Measurements from ENCODE around the gene CBX8. TPM values are rescaled to one million over a fixed set of nuclear protein-coding genes. Genes with fewer than 3 reads are reported as not detected.

The CBX8 gene
- total RNA-seq, 1 donor from 2014 or later: 8.4 TPM

DNA sequence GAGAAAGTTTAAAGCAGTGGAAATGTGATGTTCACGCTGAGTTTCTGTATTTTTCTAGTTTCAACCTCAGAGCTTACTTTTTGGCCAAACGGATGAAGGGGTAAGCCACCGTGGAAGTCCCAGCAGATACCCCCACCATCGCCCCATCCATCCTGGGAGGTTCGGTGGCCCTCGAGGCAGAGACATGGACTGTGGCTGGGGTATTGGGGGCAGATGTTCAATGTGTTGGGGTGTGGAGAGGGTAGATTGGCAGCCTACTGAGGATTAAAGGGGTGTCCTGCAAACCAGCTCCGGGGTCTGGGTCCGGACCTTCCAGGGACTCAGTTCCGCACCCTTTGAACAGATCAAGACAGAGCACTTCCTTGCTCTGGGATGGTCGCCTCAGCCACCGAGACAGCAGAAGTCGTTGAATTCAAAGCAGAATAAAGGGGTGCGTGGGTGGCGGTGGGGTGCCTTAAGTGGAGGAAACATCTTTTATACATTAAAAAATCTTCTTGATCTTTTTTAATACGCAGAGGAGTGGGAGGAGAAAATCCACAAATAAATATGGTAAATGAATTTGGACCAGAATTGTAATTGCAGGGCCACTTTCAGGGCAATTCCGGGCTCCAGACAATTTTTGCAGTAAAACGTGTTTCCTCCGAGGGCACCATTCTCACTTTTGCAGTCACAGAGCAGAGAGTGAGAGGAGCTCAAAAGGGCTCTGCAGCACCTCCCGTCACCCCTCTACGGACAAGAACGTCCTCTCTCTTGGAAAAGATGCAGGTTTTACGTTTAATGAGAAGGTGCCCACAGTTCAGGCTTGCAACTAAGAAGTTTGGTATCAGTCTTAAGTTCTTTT is 8.2 kb upstream of the CBX8 start:
- no peak for DNase-seq

DNA sequence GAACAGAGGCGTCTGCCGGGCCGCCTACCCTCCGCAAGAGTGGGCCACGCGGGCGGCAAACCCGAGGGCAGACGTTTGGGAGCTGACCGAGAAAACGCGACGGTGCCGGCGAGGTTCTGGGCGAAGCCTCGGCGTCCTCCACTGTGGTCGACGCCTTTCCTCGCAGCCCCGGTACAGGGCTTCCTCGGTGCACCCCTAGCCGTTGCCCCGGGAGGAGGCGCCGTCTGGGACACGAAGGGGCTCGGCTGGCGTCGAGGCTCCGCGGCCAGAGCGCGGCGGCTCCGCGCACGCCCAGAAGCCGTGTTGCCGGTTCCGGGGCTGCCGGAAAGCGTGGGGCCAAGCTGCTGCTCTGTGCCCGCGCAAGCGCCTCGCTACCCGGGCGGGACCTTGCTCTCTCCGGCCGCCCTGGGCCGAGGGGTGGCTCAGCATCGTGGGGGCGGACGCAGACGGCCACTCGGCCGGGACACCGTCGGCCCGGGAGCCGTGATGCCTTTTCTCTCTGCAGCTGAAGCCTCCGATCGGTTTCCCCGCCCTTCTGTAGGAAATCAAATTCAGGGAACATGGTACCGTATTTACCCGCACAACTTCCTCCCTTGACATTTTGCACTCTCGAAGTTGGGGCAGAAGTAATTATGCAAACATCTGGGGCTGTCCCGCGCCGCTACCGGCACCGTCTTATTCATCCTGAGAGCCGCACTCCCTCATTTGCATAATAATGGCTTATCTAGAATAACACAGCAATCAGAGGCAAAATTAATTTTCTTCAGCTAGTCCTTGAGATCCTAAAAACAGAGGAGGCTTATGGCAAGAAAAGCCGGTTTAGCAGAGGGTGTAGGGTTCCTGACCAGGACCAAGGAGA is 7.3 kb upstream of the CBX8 start:
- no peak for DNase-seq

DNA sequence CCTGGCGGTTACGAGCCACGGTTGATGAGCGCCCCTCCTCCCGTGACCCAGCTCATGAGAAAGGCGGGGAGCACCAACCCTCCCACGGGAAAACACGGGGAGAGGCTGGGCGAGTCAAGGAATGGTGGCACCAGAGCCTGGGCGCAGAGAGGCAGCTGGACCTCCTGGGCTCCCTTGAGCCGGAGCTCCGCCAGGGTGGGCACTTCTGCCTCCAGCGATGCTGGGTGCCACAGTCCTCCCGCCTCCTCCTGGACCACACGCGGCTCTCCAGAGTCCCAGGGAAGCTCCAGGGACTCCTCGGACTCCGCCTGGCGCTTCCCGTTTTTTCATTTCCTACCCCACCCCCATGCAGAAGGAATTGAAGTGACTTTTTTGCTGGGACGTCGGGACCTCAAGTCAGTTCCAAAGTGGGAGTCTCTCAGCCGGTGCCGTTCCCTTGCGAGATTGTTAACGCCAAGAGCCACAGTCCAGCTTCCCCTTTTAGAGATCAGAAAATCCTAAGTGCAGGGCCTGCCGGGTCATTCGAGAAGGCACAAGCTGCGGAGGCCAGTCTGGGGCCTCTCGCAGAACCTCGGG is 6.6 kb upstream of the CBX8 start:
- no peak for DNase-seq

DNA sequence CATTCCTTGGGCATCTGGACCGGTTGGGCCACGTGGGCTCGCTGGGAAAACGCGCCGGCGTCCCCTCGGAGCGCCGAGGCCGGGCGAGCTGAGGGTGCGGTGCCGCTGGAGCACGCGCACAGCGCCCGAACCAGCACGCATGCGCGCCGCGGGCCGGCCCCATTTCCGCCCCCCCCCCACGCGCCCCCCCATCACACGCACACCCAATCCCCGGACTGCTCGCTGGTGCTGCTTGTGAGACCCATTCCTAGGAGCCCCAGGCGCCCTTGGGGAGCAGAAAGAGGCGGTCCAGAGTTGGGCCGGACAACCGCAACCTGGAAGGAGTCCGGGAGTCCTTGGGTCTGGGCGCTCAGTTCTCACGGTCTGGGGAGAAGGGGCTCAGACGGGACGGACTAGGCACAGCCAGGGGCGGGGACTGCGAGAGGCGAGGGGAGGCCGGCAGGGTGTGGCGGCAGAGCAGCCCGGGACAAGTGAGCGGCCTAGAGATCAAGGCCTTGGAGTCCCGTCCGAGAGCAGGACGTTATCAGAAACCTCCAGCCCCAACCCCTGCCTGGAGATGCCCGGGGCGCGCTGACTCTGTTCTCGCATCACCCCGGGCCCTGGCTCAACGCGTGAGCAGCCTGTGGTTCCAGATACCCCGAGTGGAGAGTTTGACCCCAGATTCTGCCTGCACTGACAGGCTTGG is 6.0 kb upstream of the CBX8 start:
- no peak for DNase-seq

DNA sequence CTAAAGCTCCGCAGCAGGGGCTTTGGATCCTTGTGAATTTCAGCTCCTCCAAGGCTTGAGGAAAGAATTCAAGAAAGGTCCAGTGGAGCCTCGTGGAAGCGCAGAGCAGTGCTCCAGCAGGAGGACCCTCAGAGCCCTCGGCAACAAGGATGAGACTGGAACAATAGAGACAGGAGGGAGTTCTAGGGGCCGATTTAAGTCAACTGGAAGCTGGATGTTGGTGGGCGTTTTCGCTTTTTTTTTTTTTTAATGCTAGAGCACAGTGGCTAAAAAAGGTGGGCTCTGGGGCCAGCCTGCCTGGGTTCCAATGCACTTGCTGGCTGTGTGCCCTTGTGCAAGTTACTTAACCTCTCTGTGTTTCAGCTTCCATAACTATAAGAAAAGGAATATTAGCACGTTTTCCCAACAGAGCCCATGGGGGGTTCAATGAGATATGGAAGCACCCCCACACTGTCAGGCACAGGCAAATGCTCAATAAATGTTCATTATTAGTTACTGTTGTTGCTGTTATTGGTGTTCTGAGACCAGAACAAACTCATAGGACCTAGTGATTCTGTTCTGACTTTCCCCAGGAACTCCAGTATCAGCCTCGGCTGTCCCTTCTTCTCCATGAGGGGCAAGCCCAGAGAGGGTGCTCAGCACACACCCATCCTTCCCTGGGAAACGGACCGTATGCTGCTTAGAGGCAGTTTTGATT is 5.3 kb upstream of the CBX8 start:
- DNase-seq: no peak

DNA sequence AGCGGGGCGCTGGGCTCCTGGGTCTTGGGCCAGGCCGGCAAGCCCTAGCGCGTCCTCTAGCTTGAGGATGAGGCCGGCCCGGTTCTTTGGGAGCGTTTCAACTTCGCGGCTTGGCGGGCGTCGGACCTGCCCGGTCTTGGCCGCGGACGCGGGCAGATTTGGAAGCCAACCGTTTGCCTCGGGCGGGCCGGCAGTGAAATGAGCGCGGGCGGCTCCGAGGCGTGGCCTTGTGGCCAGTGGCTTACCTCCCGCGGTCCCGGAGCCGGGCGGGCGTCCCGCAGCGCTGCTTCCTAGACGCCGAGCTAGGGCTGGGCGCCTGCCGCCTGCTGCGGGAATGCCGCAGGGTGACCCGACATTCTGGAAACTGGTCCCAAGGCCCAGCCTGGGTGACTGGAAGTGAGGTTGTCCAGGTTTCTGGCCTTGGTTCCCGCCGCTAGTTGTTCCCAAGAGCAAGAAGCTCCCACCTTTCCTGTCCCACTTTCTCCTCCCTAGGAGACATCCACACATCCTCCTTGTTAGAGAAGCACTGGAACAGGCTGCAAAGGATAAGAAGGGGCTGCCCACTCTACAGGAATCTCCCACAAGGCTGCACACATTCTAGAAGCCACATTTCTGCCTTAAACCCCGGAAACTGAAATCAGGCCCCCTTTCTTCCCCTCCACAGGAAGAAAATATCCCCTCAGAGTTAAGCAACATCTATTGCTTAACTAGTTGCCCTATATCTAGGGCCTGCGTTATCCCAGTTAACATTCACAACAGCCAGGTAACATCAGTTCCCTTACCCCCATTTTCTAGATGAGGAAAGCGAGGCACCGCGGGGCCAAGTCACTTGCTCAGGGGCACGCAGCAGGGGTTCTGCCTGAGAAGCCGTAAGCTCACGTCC is 4.5 kb upstream of the CBX8 start:
- no peak for DNase-seq

DNA sequence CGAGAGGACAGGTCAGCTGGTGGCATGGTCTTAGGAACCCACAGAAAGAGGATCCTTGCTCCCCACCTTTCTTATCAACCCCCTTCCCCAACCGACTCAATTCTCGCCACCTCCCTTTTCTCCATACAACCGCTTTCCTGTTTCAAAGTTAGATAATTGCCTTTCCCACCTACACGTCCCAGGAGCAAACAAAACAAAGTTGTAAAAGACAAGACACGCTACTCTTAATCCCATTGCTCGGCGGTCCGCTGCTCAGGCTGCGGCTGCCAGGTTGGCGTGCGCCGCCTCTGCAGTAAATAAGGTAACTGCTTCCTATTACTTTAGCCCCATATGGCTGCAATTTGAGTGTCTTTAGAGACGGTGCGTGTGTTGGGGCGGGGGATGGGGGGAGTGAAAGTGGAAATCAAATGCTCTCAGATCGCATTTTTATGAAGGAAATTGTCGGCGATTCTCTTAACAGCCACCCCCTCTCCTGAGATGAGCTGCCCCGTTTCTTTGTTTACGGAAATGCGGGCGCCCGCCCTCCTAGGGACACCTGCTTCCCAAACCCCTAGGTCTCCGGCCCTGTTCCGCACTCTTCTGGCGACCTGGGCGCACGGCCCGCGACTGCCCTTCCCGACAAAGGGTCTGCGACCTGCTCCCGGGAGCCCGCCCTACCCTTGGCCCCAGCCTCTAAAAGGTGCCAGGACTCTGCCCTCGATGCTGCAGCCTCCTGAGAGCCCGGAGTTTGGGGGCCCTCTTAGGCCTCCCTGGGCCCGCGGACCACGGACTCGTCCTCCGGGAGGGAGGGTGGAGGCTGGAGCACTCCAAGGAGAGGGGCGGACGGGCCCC is 3.7 kb upstream of the CBX8 start:
- DNase-seq: no peak

DNA sequence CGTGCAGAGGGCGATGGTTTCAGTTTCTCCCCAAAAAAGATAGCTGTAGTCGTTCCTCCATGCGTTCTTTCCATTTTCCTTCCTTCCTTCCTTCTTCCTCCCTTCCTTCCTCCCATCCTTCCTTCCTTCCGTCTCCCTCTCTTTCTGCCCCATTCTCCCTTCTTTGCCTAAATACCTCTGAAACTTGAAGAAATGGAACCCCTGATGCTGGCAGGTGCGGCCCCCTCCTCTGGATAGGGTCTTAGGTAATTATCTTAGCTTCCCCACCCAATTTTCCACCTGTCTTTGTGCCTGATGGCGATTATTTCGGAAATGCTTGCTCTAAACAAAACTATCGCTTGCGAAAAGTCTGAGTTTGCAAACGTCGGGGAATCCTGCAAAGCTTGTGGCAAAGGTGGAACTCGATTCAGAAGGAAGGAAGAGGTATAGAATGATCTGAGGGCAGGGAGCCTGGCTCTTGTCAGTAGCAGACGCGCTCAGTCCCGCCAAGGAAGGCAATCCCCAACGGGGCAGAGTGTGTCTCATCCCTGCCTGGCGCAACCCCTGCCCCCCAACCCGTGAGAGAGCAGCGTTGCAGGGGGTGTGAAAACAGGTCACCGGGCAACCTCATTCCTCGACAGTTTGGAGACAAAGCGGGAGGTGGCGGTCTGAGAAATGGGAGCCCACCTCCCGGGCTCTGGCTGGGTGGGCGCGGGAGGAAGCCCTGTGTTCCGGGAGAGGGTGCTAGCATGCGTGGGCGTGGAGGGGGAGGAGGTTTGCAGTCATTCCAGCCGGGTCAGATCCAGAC is 2.9 kb upstream of the CBX8 start:
- DNase-seq: no peak

DNA sequence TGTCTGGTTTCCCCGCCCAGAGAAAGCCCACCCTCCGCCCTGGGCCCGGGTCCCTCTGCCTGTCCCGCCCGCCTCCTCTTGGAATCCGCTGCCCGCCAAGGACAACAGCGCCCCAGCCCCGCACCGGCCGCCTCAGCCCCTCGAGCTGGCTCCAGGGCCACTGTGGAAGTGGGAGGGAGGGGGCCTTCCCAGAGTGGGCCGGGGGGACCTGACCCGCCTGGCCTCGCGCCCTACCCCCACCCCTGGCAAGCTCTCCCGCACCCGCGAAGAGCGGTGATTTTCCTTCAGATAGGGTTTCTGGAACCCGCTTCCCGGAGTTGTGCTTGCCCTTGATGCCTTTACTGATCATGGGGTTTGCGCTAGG is 2.3 kb upstream of the CBX8 start:
- DNase-seq: no peak

DNA sequence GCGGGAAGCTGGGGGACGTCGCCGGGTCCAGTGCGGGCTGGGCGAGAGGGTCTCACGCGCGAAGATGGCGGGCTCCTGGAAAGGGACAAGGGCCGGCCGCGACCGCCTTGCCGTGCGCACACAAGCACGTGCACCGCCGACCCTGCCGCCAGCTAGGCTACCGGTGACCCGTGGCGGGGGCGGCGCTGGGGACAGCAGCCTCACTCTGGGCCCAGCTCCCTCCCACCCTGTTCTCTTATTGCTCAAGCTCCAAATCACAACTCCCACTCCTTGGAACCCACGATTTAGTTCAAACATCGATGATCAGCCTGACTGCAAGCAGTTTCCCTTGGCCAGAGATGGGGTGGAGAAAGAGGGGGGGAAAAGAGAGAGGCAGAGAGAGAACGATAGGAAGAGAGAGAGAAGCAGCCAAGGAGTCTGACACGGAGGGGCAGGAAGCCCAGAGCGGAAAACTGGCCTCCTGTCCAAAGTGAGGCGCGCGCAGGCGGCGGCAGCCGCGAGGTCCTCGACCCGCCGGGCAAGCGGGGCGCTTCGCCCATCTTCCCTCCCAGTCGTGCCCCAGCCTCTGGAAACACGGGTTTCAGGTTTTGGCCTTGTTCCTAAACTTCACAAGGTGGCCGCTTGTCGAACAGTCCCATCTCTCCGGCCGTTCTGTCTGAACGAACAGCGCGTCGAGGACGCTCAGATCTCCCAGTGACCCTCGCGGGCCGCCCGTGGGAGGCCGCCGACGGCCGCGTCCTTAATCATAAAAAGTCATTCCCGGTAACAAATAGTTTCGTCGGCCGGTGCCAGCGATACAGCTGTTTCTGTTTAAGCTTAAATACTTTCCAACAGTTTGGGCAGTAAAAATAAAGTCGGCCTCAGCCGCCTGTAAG is 1.7 kb upstream of the CBX8 start:
- DNase-seq: no peak

DNA sequence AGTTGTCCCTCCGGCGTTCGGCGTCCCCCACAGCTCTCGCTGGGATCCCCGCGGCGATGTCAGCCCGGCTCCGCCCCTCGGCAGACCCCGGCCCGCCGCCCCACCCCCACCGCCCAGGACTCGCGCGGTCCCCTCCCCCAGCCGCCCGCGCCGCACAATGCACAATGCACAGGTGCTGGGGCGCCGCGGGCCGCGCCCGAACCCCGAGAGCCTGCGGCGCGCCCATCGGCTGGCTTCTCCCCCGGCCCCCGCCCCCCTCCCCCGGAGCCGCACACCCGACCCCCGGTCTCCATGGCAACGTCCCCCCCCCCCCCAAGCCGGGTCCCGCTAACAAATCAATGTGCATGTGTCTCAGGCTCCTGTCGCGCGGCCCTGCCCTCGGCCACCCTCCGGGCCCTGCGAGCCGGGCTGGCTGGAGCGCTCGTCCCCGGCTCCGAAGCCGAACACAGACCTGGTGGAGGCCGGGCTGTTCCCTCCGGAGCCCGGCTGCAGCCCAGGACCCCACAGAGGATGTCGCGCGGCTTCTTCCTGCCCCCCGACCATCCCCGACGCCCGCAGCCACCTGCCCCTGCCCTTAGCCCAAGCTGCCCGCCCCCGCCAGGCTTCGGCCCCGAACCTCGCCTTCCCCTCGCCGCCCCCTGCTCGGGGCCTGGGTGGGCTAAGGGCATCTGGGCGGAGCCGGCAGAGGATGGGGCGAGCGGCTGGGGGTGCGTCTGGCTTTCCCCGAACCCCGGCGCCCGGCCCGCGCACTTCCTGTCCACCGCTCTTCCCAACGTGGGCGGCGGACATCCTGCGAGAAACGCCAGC is 818 bp upstream of the CBX8 start:
- DNase-seq: no peak

DNA sequence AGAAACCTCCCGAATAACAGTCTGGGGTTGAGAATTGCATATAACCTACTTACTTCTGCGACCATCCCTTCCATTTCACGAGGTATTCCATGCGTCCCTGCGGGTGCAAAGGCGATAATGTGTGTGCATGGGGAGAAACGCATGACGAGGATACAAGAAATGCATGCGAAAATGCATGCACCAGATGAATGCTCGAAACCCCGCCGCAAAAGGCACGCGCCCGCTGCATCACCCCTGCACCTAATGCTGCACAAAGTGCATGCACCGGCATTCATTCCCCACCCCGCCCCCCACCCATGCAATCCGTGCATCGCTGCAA is 474 bp downstream of the CBX8 start:
- no peak for DNase-seq

DNA sequence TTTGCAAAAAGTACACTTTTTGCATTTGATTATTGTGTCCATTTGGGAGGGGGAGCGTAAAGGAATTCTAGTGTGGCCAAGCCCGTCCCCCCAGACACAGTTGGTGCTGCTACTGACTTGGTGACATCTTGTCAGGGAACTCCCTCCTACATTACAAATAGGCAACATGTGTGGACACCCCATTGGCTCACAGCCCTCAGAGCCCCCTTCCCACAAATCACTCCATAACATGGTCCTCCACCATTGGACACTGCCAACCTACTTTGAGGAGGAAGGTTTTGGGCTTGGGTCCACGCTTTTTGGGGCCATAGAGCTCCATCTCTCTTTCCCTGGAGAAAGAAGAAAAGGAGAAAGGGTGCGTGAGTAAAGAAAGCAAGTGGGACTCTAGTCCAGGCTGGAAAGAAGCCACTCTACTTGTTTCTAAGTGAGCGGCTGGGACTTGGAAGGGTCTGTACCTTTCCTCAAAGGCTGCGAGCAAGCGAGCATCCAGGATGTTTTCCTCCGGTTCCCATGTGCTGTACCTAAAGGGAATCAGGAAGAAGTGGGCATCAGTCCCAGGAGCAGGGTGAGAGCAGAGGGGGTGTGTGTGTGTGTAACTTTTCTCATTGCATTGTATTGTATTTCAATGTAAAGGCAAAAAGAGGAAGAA is 958 bp downstream of the CBX8 start:
- DNase-seq: no peak

DNA sequence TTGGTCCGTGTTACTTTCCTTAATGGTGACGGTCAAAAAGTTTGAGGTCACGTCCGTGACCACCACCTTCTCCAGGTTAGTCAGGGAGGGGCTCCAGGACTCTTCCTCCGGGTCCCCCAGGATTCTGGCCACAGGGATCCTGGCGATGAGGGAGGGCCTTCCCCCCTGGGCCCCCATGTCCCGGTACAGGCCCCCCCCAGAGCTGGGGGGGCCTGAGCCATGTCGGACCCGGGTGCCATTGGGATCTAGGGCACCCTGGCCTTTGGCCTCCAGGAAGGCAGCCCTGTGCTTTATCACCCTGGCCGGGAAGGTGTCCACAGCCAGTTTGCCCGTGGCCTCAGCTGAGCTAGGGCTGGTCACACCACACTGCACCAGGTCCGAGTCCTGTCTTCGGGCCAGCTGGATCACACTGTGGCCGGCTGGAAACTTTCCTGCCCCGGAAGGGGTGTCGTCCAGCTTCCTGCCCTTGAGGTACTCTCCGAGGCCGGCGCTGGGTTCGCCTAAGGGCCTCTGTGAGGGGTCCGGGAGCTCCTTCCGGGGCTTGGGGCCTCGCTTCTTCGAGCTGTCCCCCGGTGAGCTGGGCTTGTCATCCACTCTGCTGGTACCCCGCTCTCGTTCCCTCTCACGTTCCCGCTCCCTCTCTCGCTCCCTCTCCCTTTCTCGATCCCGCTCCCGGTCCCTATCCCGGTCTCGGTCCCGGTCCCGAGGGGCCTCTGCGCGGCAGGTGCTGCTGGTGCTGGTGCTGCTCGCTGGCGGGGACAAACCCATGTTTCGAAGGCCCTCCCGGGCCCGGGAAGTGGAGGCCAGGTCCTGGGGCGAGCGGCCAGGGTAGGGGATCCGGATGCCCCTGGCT is 2.0 kb downstream of the CBX8 start:
- no peak for DNase-seq

DNA sequence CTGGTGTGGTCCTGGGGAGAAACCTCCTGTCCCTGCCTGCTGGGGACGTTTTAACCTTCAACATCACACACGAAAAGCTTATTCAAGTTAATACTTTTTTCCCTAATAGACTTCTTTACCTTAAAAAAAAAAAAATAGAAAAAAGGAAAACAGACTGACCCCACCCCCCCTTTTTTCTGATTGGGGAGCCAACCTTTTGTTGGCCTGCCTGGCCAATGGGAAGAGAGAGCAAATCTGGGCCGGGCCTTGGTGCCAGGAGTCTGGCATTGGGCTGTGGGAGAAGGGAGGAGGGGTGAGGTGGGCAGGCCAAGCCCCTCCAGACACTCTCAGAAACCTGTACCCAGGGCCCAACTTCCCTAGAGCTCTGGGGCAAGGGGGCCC is 3.0 kb downstream of the CBX8 start:
- no peak for DNase-seq

All from occipital lobe (tissue), 2 donors.